ENCODE measurements around the gene MISFA. TPM values are rescaled to one million over a fixed set of nuclear protein-coding genes. Genes with fewer than 3 reads are reported as not detected.

Gene MISFA
- 1.8 to 3.1 TPM (median 2.4 TPM) in 5 replicates for total RNA-seq (2022; extraction: Qiagen RNA extraction; ENCODE audit: low read depth)

GRCh38 chr11:18599739-18600230 lies at the start of gene MISFA:
Gene MISFA (plus strand): TSS chr11:18599789. CDS start chr11:18599929, 140 bp downstream.

GRCh38 chr11:18588297-18589252 lies 11.0 kb upstream of the MISFA start, which contains the start of gene UEVLD:
Gene UEVLD (minus strand): TSS chr11:18588734. CDS start chr11:18588654, 80 bp downstream.

GRCh38 chr11:18634140-18635032 lies 34.8 kb downstream of the MISFA start, which contains the start of gene SPTY2D1:
Gene SPTY2D1 (minus strand): TSS chr11:18634342. CDS start chr11:18634257, 85 bp downstream.

Other genes starting within 250 kb of the MISFA start
- gene LDHA, start 205.2 kb upstream of the MISFA start, total RNA-seq (2022; extraction: Qiagen RNA extraction; ENCODE audit: low read depth), result 2,389 to 3,452 TPM (median 2,525 TPM) in 5 replicates
- gene LDHC, start 187.5 kb upstream of the MISFA start, total RNA-seq (2022; extraction: Qiagen RNA extraction; ENCODE audit: low read depth), result 0.27 TPM in 1 of 5 replicates, not detected in the others
- gene LDHAL6A, start 143.9 kb upstream of the MISFA start, total RNA-seq (2022; extraction: Qiagen RNA extraction; ENCODE audit: low read depth), result not detected in 5 replicates
- 80.2 to 124 TPM (median 99.1 TPM) in 5 replicates for gene TSG101, start 72.8 kb upstream of the MISFA start, total RNA-seq (2022; extraction: Qiagen RNA extraction; ENCODE audit: low read depth)
- gene UEVLD, start 11.1 kb upstream of the MISFA start, total RNA-seq (2022; extraction: Qiagen RNA extraction; ENCODE audit: low read depth), result 14.0 to 27.1 TPM (median 20.6 TPM) in 5 replicates
- gene SPTY2D1, start 34.6 kb downstream of the MISFA start, total RNA-seq (2022; extraction: Qiagen RNA extraction; ENCODE audit: low read depth), result 14.4 to 20.8 TPM (median 19.2 TPM) in 5 replicates
- gene TMEM86A, start 99.0 kb downstream of the MISFA start, total RNA-seq (2022; extraction: Qiagen RNA extraction; ENCODE audit: low read depth), result 0.29 to 0.54 TPM (median 0.42 TPM) in 5 replicates
- not detected in 5 replicates for gene IGSF22, start 126.4 kb downstream of the MISFA start, total RNA-seq (2022; extraction: Qiagen RNA extraction; ENCODE audit: low read depth)
- not detected in 5 replicates for gene PTPN5, start 192.0 kb downstream of the MISFA start, total RNA-seq (2022; extraction: Qiagen RNA extraction; ENCODE audit: low read depth)